HCEC 1CT (cell line): ENCODE data around the gene NEURL3.
A peak's percentile ranks its signal among the peaks of the same experiment; 100 is the strongest.

ENCODE experiments used
- DNase-seq: peaks from one replicate; pipeline ENCODE4 v3.0.0-alpha.2; 2017

The NEURL3 gene

GRCh38 chr2:96527286-96528005, 22.3 kb upstream of the NEURL3 start:
- no peak for DNase-seq

- no peak for DNase-seq
Measured at GRCh38 chr2:96526615-96527285, 21.6 kb upstream of the NEURL3 start.

GRCh38 chr2:96526101-96526591, 21.0 kb upstream of the NEURL3 start:
- DNase-seq: no peak

GRCh38 chr2:96525211-96525507, 20.0 kb upstream of the NEURL3 start:
- no peak for DNase-seq

DNA sequence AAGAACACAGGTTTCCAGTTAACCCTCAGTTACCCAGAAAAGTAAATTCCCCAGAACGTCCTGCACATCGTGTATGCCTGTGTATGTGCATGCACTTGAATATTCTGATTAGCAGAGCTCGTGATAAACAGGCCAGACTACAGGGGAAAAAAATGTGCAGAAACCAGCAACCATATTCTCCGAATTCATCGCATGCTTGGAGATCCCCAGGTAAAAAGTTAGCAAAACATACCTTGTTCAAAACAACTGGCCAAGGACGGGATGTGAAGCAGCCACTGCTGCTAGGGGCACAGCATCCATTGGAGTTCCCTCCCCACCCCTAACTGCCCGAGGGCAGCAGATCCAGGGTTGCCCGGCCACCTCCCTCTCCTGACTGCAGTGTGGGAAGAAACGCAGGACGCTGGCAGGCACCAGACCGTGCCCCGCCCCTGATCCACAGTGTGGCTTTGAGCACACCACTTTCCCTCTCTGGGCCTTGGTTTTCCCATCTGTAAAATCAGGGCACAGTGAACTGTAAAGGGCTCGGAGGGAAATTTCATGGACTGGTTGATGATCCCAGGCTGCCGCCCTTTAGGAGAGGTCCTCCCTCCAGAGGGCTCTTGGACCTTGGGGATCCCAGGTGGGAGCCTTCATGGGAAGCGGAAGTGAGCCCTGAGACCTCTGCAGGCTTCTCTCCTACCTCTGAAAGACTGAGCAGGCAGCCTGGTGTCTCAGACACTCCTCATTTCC, 19.5 kb upstream of the NEURL3 start:
- DNase-seq: no peak

DNA sequence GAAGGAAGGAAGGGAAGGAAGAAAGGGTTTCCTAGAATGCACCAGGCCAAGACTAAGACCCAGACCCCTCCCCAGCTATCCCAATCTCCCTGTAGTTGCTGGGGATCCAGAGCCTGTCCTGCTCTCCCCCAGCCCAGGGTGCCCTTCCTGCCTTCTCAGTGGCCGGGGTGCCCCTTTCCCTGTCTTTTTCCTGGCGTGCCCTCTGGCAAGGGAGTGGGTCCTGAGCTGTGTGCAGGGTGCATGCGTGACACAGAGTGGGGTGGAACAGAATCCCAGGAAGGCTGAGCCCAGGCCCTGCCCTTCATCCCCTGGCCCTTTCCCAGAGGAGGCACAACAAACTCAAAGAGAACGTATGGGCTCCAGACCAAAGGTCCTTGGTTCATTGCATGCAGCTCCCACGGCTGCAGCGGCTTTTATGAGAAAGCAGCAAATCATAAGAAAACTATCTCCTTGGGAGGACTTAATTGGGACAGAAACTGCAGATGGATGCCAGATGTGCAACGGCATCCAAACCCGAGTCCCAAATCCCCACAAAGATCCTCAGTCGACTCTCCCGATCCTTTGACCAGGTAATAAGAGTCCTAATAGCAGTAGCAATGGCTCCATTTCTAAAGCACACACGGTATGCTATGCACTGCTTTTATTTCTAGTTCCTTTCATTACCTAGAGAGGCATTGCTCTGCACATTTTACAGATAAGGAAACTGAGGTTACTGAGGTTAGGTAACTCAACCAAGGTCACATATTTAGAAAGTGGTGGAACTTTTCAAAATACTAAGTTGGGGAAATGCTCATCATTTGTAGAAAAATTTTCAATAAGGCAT, 18.7 kb upstream of the NEURL3 start:
- peak; percentile 79 for DNase-seq

DNA sequence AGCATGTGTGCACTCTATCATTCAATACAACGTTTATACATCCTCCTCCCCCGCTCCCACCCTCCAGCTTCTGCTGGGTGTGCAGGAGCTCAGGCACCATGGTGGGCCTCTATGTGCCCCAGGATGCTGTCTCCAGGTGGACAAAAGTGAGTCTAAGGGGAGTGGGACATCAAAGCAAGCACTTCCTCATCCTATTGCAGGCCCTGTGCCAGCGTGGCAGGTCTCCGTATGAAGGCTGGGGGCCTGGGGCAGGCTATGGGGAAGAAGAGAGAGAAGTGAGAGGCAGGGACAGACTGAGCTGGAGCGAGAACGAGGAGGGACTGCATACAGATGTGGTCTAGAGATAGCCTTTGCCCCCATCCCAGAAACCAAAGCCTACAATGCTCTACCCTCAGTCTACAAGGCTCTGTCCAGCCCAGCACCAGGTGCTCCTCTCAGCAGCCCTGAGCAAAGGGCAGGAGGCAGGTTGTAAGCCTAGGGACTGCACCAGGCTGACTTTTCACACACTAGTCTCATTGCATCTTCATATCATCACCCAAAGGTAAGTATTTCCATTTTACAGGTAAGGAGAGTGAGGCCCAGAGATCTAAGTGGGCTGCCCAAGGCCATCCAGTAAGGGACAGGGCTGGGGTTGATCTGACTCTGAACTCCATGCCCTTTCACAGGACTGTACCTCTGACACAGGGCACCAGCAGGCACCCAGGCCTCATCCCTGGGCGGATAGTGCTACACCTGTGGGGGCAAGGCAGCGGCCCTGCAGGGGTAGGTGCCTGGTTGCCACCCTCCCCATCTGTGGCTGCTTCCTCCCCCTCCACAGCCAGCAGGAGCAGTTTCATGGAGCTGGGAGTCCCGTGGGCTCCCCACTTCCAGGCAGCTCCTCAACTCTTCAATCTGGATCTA, 17.4 kb upstream of the NEURL3 start:
- no peak for DNase-seq

GRCh38 chr2:96521219-96521618, 16.1 kb upstream of the NEURL3 start:
- DNase-seq: no peak

GRCh38 chr2:96520697-96521096, 15.5 kb upstream of the NEURL3 start:
- DNase-seq: no peak

DNA sequence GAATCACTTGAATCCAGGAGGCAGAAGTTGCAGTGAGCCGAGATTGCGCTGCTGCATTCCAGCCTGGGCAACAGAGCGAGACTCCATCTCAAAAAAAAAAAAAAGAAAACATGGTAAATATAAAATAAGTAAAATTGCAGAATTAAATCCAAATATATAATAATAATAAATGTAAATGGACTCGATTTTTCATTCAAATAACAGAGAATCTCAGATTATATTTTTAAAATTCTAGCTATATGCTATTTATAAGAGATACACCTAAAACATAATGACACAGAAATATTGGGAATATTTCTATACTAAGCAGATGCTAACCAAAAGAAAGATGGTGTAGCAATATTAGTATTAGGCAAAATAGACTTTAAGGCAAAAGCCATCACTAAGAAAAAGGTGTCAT, 15.1 kb upstream of the NEURL3 start:
- DNase-seq: no peak

- DNase-seq: no peak
Measured at GRCh38 chr2:96517079-96517478, 11.9 kb upstream of the NEURL3 start.

GRCh38 chr2:96514521-96514920, 9.4 kb upstream of the NEURL3 start:
- no peak for DNase-seq

GRCh38 chr2:96512341-96512740, 7.2 kb upstream of the NEURL3 start:
- DNase-seq: no peak

DNA sequence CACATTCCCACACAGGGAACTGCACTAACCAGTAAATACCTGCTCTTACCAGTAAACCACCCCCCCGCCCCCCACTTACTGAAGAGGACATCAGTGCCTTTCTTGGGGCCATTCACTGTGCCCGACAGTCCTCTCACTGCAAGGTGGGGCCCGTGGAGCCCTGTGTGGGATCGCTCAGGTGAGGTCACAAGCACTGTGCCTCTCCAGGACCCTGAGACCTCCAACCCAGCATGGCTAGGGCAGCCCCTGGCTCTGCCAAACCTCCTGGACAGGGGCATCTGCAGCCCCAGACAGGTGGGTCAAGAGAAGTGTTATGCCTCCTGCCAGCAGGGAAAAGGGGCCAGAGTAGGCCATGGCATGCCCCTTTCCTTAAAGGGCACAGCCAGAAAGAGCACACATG, 6.7 kb upstream of the NEURL3 start:
- no peak for DNase-seq

- no peak for DNase-seq
Measured at GRCh38 chr2:96510931-96511595, 5.9 kb upstream of the NEURL3 start.

GRCh38 chr2:96509847-96510230, 4.7 kb upstream of the NEURL3 start:
- no peak for DNase-seq

- peak; percentile 82 for DNase-seq
Measured at GRCh38 chr2:96509114-96509846, 4.1 kb upstream of the NEURL3 start.

DNA sequence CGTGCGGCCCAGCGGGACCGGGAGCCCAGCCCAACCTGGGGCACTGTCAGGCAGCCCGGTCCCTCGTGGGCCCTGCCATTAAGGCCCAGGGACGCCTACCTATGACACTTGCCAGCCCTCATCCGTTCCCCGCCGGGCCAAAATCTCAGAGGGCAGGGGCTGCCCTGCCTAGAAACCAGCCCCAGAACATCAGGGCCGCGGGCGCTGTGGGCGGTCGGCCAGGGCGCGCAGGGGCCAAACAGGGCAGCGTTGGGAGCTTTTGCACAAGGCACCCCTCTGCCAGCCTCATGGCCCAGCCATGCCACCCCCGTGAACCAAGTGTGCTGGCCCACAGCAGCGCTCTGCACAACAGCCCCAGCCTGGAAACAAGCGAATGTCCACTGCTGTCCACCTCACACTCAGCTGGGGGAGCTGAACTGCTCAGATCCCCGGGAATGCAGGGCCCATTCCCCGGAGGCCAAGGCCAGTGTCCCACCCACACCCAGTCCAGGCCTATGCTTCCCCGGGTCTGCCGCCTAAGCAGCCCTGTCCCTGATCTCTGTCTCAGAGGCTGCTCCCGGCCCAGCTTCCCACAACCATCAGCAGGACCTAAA, 3.5 kb upstream of the NEURL3 start:
- no peak for DNase-seq

- DNase-seq: peak; percentile 45
Measured at GRCh38 chr2:96507957-96508520, 2.9 kb upstream of the NEURL3 start.

GRCh38 chr2:96506907-96507240, 1.7 kb upstream of the NEURL3 start:
- no peak for DNase-seq
